A549 (cell line): ENCODE data around the gene VDR. TPM values are rescaled to one million over a fixed set of nuclear protein-coding genes. Genes with fewer than 3 reads are reported as not detected.

Experiments used
- ATAC-seq, 2 experiments: fragments of 200-7000 bp in 1 of 2; fragments of >200 bp in 1 of 2; cut with Nextera tagmentation in 1 of 2; cut with Tn5 transposase in 1 of 2; 3 replicates each; pipeline versions ENCODE4 v1.8.0 to v1.9.1; 2018 to 2020; ENCODE audit warnings: mild to moderate bottlenecking in 1 of 2, moderate library complexity in 1 of 2
- CTCF ChIA-PET: fragments of 300-600 bp; sonication (Branson Sonifier 250); formaldehyde crosslinking; extraction: SDS; loops from one replicate; lab custom pipeline; 2021; ENCODE audit warnings: antibody characterized with exemption, inconsistent platforms; lab: Yijun Ruan, JAX
- POLR2A ChIA-PET: fragments of 350-600 bp; formaldehyde crosslinking; extraction: SDS; loops from one replicate; lab custom pipeline; 2021; ENCODE audit warnings: antibody characterized with exemption, inconsistent platforms; lab: Yijun Ruan, JAX
- DNase-seq, 2 experiments: peaks; one replicate each; pipeline versions ENCODE4 v3.0.0 to v3.0.0-alpha.2; 2011 to 2016; ENCODE audit warnings: low read depth in 1 of 2, low spot score in 1 of 2
- FAIRE-seq: peaks from 2 replicates; lab custom pipeline; 2011; peaks lifted over from hg19 to GRCh38; lab: Jason Lieb, UNC
- H3K27ac ChIP-seq, 2 experiments: fragments of >200 bp; sonication (Bioruptor Twin); formaldehyde crosslinking; 3 replicates each; pipeline ENCODE4 v1.5.1; 2016 to 2017
- H3K4me1 ChIP-seq: fragments of >200 bp; sonication (Bioruptor Twin); formaldehyde crosslinking; 3 replicates; pipeline ENCODE4 v1.6.1; 2016
- H3K4me2 ChIP-seq: fragments of >200 bp; sonication (Bioruptor Twin); formaldehyde crosslinking; 3 replicates; pipeline ENCODE4 v1.6.1; 2016
- H3K4me3 ChIP-seq: fragments of >200 bp; sonication (Bioruptor Twin); formaldehyde crosslinking; 3 replicates; pipeline ENCODE4 v1.5.1; 2016
- H3K9me3 ChIP-seq: fragments of >200 bp; sonication (Bioruptor Twin); formaldehyde crosslinking; 3 replicates; pipeline ENCODE4 v1.6.1; 2016
- BHLHE40 ChIP-seq: IDR thresholded peaks from 2 replicates; pipeline ENCODE4 v1.6.1; 2012; ENCODE audit warnings: low read depth, low read length, inconsistent platforms
- CBX8 ChIP-seq: fragments of 200-600 bp; sonication (generic); IDR thresholded peaks from 2 replicates; pipeline ENCODE4 v1.6.1; 2016
- CEBPB ChIP-seq, 2 experiments: fragments of >200 bp in 1 of 2; sonication (Bioruptor Twin) in 1 of 2; formaldehyde crosslinking in 1 of 2; IDR thresholded peaks; 2 replicates each; pipeline ENCODE4 v1.6.1; 2012 to 2016
- EHF ChIP-seq: fragments of 250-450 bp; sonication (Bioruptor Pico); IDR thresholded peaks from 2 replicates; pipeline ENCODE4 v1.5.0; 2020; ENCODE audit warnings: mild to moderate bottlenecking
- EP300 ChIP-seq, 2 experiments: fragments of >200 bp; sonication (Bioruptor Twin); formaldehyde crosslinking; IDR thresholded peaks; 2 replicates in 1 of 2; 3 replicates in 1 of 2; pipeline ENCODE4 v1.6.1; 2016 to 2017
- FOSB ChIP-seq: fragments of 250-450 bp; sonication (Bioruptor Pico); IDR thresholded peaks from 2 replicates; pipeline ENCODE4 v1.5.0; 2020; ENCODE audit warnings: mild to moderate bottlenecking, moderate library complexity
- FOSL2 ChIP-seq, 2 experiments: fragments of 450-650 bp in 1 of 2; fragments of >200 bp in 1 of 2; sonication (Bioruptor Twin) in 1 of 2; formaldehyde crosslinking; IDR thresholded peaks; 2 replicates each; pipeline versions ENCODE4 v1.5.0 to v1.6.1; 2016 to 2020; ENCODE audit warnings: mild to moderate bottlenecking in 1 of 2, moderate library complexity in 1 of 2
- HEYL ChIP-seq: fragments of 250-450 bp; sonication (Bioruptor Pico); IDR thresholded peaks from 2 replicates; pipeline ENCODE4 v1.8.0; 2021; ENCODE audit warnings: mild to moderate bottlenecking, moderate library complexity
- JUN ChIP-seq, 2 experiments: fragments of >200 bp; sonication (Bioruptor Twin); formaldehyde crosslinking; IDR thresholded peaks; 2 replicates in 1 of 2; 3 replicates in 1 of 2; pipeline ENCODE4 v1.6.1; 2016 to 2017
- JUNB ChIP-seq: fragments of >200 bp; sonication (Bioruptor Twin); formaldehyde crosslinking; IDR thresholded peaks from 2 replicates; pipeline ENCODE4 v1.6.1; 2016
- KDM1A ChIP-seq: fragments of 200-600 bp; sonication (generic); IDR thresholded peaks from 2 replicates; pipeline ENCODE4 v1.6.1; 2016; ENCODE audit warnings: low read depth, mild to moderate bottlenecking
- KDM5A ChIP-seq: fragments of 200-600 bp; sonication (generic); IDR thresholded peaks from 2 replicates; pipeline ENCODE4 v1.6.1; 2016; ENCODE audit warnings: antibody characterized with exemption, mild to moderate bottlenecking
- MAFK ChIP-seq: fragments of 450-650 bp; IDR thresholded peaks from 2 replicates; pipeline ENCODE4 v1.6.1; 2014; ENCODE audit not compliant: partially characterized antibody
- NR3C1 ChIP-seq: fragments of >200 bp; sonication (Bioruptor Twin); formaldehyde crosslinking; IDR thresholded peaks from 3 replicates; pipeline ENCODE4 v1.6.1; 2017
- PHF8 ChIP-seq: fragments of 200-600 bp; sonication (generic); IDR thresholded peaks from 2 replicates; pipeline ENCODE4 v1.6.1; 2016; ENCODE audit warnings: low read depth, mild to moderate bottlenecking, antibody characterized with exemption, moderate library complexity, borderline replicate concordance
- POLR2AphosphoS2 ChIP-seq: conservative IDR thresholded peaks from 2 replicates; pipeline ENCODE4 v1.6.1; 2012; ENCODE audit warnings: low read length, improper control_type of control experiment, inconsistent platforms
- RAD21 ChIP-seq, 2 experiments: fragments of >200 bp in 1 of 2; sonication (Bioruptor Twin) in 1 of 2; formaldehyde crosslinking in 1 of 2; IDR thresholded peaks in 1 of 2; conservative IDR thresholded peaks in 1 of 2; 2 replicates in 1 of 2; 3 replicates in 1 of 2; pipeline ENCODE4 v1.6.1; 2012 to 2018; ENCODE audit warnings: inconsistent platforms in 1 of 2
- TP53 ChIP-seq: fragments of 250-450 bp; sonication (Bioruptor Pico); IDR thresholded peaks from 2 replicates; pipeline ENCODE4 v1.5.0; 2021; ENCODE audit warnings: mild to moderate bottlenecking, moderate library complexity
- ZNF302 ChIP-seq: fragments of 250-450 bp; sonication (Bioruptor Pico); IDR thresholded peaks from 2 replicates; pipeline ENCODE4 v1.9.0; 2021; ENCODE audit warnings: inconsistent platforms, mild to moderate bottlenecking, moderate library complexity
- WGBS: methylation state at CpG from one replicate; pipeline ENCODE4 v1.1.6; 2017; ENCODE audit errors: missing lambda C conversion rate; 5-methylcytosine and 5-hydroxymethylcytosine counted together
- polyA plus RNA-seq, 4 experiments: library from polyadenylated mRNA; depleted of rRNA in 3 of 4; stranded (reverse); fragments of >200 nt; fragmentation: RNase III in 1 of 4; extraction: RNeasy Plus Mini Kit Qiagen cat#74134 plus additional on column Dnase treatment in 1 of 4; gene quantifications; 2 replicates in 3 of 4; 3 replicates in 1 of 4; pipeline ENCODE4 v1.2.3, GENCODE V29; 2011 to 2017
- TF ChIP-seq, protein P1 (sequence below): fragments of 450-650 bp; IDR thresholded peaks from 2 replicates; pipeline ENCODE4 v1.6.1; 2014; ENCODE audit warnings: antibody characterized with exemption
- TF ChIP-seq, protein P2 (sequence below): fragments of 250-450 bp; sonication (Bioruptor Pico); IDR thresholded peaks from 2 replicates; pipeline ENCODE4 v1.5.0; 2020; ENCODE audit warnings: low read depth, mild to moderate bottlenecking, moderate library complexity
- TF ChIP-seq, protein P3 (sequence below): IDR thresholded peaks from 2 replicates; pipeline ENCODE4 v1.6.1; 2012
- TF ChIP-seq, protein P4 (sequence below): fragments of >200 bp; sonication (Bioruptor Twin); formaldehyde crosslinking; IDR thresholded peaks from 3 replicates; pipeline ENCODE4 v1.6.1; 2016
- TF ChIP-seq, protein P5 (sequence below): IDR thresholded peaks from 2 replicates; pipeline ENCODE4 v1.6.1; 2012; ENCODE audit warnings: low read depth, borderline replicate concordance

VDR gene
- polyA plus RNA-seq, 2 of the 4 experiments (the other 2 are of a cell fraction) = 1.9 to 2.1 TPM

DNA sequence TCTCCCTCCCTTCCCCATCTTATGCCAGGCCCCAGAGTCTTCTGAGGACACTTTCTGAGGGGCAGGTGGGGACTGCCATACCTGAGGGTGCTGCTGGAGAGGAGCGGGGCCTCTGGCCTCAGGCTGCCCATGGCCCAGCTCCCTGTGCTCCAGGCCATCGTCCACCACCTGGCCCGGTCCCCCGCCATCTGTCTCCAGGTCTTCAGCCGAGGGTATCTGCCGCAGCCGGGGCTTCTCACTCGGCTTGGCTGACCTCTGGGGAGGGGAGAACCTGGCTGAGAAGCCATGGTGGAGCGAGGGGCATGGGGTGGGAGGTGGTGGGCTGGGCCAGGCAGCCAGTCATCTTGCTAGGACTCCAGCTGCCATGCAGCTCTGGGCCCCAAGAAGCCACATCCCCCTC lies 110.1 kb downstream of the VDR start:
- no peak overlapping the region for H3K27ac ChIP-seq
- 100% methylated on average over 1 of the region's 9 CpGs for WGBS
- H3K4me2 ChIP-seq = no peak overlapping the region
- ATAC-seq = no peak
- H3K4me3 ChIP-seq = no peak overlapping the region
- H3K9me3 ChIP-seq = no peaks in the 10 kb centered on the region
- no peak for DNase-seq
- H3K4me1 ChIP-seq = no peaks in the 10 kb centered on the region
- no peak for TF ChIP-seq CEBPB (IDR thresholded peaks at IDR 0.05)
- TF ChIP-seq, protein P1, sequence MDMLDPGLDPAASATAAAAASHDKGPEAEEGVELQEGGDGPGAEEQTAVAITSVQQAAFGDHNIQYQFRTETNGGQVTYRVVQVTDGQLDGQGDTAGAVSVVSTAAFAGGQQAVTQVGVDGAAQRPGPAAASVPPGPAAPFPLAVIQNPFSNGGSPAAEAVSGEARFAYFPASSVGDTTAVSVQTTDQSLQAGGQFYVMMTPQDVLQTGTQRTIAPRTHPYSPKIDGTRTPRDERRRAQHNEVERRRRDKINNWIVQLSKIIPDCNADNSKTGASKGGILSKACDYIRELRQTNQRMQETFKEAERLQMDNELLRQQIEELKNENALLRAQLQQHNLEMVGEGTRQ = no peak
- FAIRE-seq = no peak
- CTCF ChIA-PET = interaction anchor here (1.2 to 59.0 kb wide), 7 partner anchors 9 to 79 kb away, joined by 3 to 1532 read pairs (median 28); partner anchors contain the start of genes ENDOU and RAPGEF3
- POLR2A ChIA-PET = no interaction called here

DNA sequence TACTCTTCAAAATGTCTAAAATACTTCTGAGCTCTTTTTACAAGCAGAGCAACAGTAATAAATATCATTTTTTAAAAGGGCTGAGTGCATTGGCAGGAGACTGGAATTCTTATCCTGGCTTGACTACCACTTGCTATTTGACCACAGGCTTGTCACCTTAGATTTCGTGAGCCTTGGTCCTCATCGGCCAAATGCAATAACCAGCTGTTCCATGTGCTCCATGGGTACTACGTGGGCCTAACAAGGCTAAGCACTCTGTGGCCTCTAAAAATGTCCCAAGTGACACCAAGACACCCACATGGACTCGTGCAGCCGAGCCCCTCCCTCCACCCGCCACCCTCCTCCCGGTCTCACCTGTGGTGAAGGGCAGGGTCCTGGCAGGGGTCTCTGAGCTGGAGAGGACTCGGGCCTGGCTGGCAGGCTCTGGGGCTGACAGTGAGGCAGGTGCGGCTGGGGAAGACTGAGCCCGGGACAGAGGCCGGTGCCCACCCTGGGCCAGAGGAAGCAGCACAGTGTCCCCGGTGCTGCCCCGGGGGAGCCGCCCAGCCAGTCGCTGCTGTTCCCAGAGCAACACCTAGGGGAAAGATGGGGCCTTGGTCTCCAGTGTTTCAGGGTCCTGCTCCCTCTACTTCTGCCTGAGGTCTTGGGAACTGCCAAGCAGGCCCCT lies 111.6 kb downstream of the VDR start:
- DNase-seq = no peak
- WGBS = 94% methylated on average over 10 of the region's 15 CpGs
- TF ChIP-seq CEBPB (IDR thresholded peaks at IDR 0.05) = no peak
- TF ChIP-seq TP53 (CRISPR knock-in tag) = no peak
- no peak for TF ChIP-seq POLR2AphosphoS2
- TF ChIP-seq, protein P2, sequence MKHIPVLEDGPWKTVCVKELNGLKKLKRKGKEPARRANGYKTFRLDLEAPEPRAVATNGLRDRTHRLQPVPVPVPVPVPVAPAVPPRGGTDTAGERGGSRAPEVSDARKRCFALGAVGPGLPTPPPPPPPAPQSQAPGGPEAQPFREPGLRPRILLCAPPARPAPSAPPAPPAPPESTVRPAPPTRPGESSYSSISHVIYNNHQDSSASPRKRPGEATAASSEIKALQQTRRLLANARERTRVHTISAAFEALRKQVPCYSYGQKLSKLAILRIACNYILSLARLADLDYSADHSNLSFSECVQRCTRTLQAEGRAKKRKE (CRISPR knock-in tag) = no peak
- no peak for TF ChIP-seq EHF (CRISPR knock-in tag)
- TF ChIP-seq EP300 (IDR thresholded peaks at IDR 0.05) = no peak
- no peak for TF ChIP-seq CBX8
- TF ChIP-seq PHF8 = no peak
- TF ChIP-seq BHLHE40 = no peak
- no peak for TF ChIP-seq HEYL (CRISPR knock-in tag)
- TF ChIP-seq, protein P3, sequence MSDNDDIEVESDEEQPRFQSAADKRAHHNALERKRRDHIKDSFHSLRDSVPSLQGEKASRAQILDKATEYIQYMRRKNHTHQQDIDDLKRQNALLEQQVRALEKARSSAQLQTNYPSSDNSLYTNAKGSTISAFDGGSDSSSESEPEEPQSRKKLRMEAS = no peak
- ChIA-PET POLR2A (interaction anchor here (0.6 kb wide), 1 partner anchor 34 kb away, joined by 3 read pairs; no protein-coding TSS in a partner anchor), CTCF (interaction anchor here (0.7 to 59.0 kb wide), 10 partner anchors 9 to 157 kb away, joined by 3 to 1532 read pairs (median 4); partner anchors contain the start of genes ENDOU, HDAC7 and RAPGEF3)
- Histone ChIP-seq H3K4me2 (no peak overlapping the region), H3K27ac (no peak overlapping the region), H3K4me1 (no peaks in the 10 kb centered on the region), H3K4me3 (no peak overlapping the region), H3K9me3 (no peaks in the 10 kb centered on the region)
- no peak for FAIRE-seq
- ATAC-seq = no peak

DNA sequence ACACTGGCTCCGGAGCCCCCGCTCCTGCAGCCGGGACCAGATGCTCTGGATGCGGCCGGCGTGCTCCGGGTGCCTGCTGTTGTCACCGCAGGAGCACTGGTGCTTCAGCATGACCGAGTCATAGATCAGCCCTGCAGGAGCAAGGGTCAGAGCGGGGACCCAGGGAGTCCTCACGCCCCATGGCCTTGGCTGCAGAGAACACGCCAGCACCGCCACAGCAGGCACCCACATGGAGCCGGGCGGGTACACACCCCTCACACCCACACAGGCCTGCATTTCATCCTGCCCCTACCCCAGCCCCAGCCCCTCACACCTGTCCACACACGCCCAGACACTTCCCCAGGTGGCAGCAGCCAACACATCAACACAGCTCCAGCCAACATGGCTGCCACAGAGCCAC lies 112.9 kb downstream of the VDR start:
- no peak overlapping the region for H3K27ac ChIP-seq
- ChIA-PET POLR2A (no interaction called here), CTCF (interaction anchor here (1.0 to 59.0 kb wide), 9 partner anchors 10 to 50 kb away, joined by 3 to 1532 read pairs (median 4); partner anchors contain the start of genes ENDOU, HDAC7 and RAPGEF3)
- H3K4me1 ChIP-seq = no peaks in the 10 kb centered on the region
- TF ChIP-seq, protein P4, sequence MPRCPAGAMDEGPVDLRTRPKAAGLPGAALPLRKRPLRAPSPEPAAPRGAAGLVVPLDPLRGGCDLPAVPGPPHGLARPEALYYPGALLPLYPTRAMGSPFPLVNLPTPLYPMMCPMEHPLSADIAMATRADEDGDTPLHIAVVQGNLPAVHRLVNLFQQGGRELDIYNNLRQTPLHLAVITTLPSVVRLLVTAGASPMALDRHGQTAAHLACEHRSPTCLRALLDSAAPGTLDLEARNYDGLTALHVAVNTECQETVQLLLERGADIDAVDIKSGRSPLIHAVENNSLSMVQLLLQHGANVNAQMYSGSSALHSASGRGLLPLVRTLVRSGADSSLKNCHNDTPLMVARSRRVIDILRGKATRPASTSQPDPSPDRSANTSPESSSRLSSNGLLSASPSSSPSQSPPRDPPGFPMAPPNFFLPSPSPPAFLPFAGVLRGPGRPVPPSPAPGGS = no peak
- TF ChIP-seq, protein P5, sequence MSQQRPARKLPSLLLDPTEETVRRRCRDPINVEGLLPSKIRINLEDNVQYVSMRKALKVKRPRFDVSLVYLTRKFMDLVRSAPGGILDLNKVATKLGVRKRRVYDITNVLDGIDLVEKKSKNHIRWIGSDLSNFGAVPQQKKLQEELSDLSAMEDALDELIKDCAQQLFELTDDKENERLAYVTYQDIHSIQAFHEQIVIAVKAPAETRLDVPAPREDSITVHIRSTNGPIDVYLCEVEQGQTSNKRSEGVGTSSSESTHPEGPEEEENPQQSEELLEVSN = no peak
- no peak for TF ChIP-seq PHF8
- TF ChIP-seq JUN (IDR thresholded peaks at IDR 0.05) = no peak
- no peak for TF ChIP-seq KDM1A
- TF ChIP-seq JUNB = no peak
- TF ChIP-seq ZNF302 (CRISPR knock-in tag) = no peak
- TF ChIP-seq FOSL2 (IDR thresholded peaks at IDR 0.05) = no peak
- TF ChIP-seq FOSL2 (CRISPR knock-in tag; IDR thresholded peaks at IDR 0.05) = no peak
- TF ChIP-seq NR3C1 = no peak
- no peak for TF ChIP-seq FOSB (CRISPR knock-in tag)
- TF ChIP-seq HEYL (CRISPR knock-in tag) = no peak
- no peak for TF ChIP-seq KDM5A
- no peak for TF ChIP-seq RAD21 (conservative IDR thresholded peaks at IDR 0.05 in 1 of 2, IDR thresholded peaks at IDR 0.05 in 1 of 2)
- TF ChIP-seq MAFK = no peak
- TF ChIP-seq, all 56 proteins: peak for 0
- DNase-seq = no peak
- 93% methylated on average over 10 of the region's 16 CpGs for WGBS
- H3K4me2 ChIP-seq = no peak overlapping the region
- no peaks in the 10 kb centered on the region for H3K9me3 ChIP-seq
- no peak overlapping the region for H3K4me3 ChIP-seq
- no peak; a peak in 1 of 6 replicates for ATAC-seq
- FAIRE-seq = no peak
